ENCODE measurements around the gene UNC5A. TPM values are rescaled to one million over a fixed set of nuclear protein-coding genes. Genes with fewer than 3 reads are reported as not detected.

Gene UNC5A
- total RNA-seq, 1 experiment from 2014 or later, result 10.1 TPM

GRCh38 chr5:176921714-176922113 lies 111.4 kb downstream of the UNC5A start:
- H4K20me1 ChIP-seq (ENCODE audit: insufficient read depth), result no peaks in the 10 kb centered on the region
- no peaks in the 10 kb centered on the region for H3K27me3 ChIP-seq (ENCODE audit: insufficient read depth, low read length)
- H3K4me2 ChIP-seq (ENCODE audit: low read length), result no peak overlapping the region
- no peak overlapping the region for H3K9ac ChIP-seq (ENCODE audit: low read length)
- CTCF ChIA-PET, result no interaction called here
- POLR2A ChIA-PET, result no interaction called here
- RAD21 ChIA-PET (ENCODE audit: low non-redundant PET in 1 of 2, low total read pairs in 2 of 2, uncharacterized antibody in 2 of 2, unreplicated experiment in 2 of 2), result no interaction called here
- no peaks in the 10 kb centered on the region for H3K9me3 ChIP-seq (ENCODE audit: control insufficient read depth in 1 of 2, insufficient read depth in 1 of 2, low read depth in 1 of 2, low read length in 2 of 2)
- intact Hi-C loops (cut with micrococcal nuclease), result no loop called here
- H3K36me3 ChIP-seq (ENCODE audit: control insufficient read depth in 1 of 2, insufficient read depth in 2 of 2, low read length in 2 of 2), result 0 out of 4 replicates have a peak, but pooled peaks cover 0 to 3% of the 10 kb centered on the region in 2 experiments
- H3K79me2 ChIP-seq (ENCODE audit: insufficient read depth, low read length), result no peaks in the 10 kb centered on the region; the same call in 1 of the 2 replicates
- ATAC-seq, result no peak
- no peak overlapping the region for H3K4me3 ChIP-seq (replicated peaks in 1 of 2; ENCODE audit: low read depth in 1 of 2, low read length in 2 of 2)
- TF ChIP-seq ELF1 (IDR thresholded peaks at IDR 0.05; ENCODE audit: borderline replicate concordance, low read depth) (no peak), CEBPB (IDR thresholded peaks at IDR 0.05; ENCODE audit: low read depth) (no peak), YY1 (IDR thresholded peaks at IDR 0.05; ENCODE audit: extremely low read depth, insufficient replicate concordance, low read depth, low read length) (no peak), CTCF (IDR thresholded peaks at IDR 0.05 in 2 of 3, conservative IDR thresholded peaks at IDR 0.05 in 1 of 3; ENCODE audit: borderline replicate concordance in 1 of 3, insufficient read depth in 1 of 3, low read depth in 2 of 3, low read length in 2 of 3) (no peak), SIN3A (IDR thresholded peaks at IDR 0.05; ENCODE audit: low read depth) (no peak), JUND (IDR thresholded peaks at IDR 0.05) (no peak), TCF7L2 (IDR thresholded peaks at IDR 0.05; ENCODE audit: borderline replicate concordance, extremely low read depth, insufficient read depth, insufficient read length) (no peak), EZH2 (IDR thresholded peaks at IDR 0.05) (no peak), ZBTB33 (IDR thresholded peaks at IDR 0.05; ENCODE audit: extremely low read depth, insufficient replicate concordance, low read length) (no peak), POLR2AphosphoS5 (IDR thresholded peaks at IDR 0.05; ENCODE audit: low read depth, low read length) (no peak), ZNF274 (IDR thresholded peaks at IDR 0.05; ENCODE audit: low read depth, low read length) (no peak), SP1 (IDR thresholded peaks at IDR 0.05; ENCODE audit: low read depth) (no peak), FOSL1 (IDR thresholded peaks at IDR 0.05; ENCODE audit: low read depth) (no peak)
- no peak overlapping the region for H3K27ac ChIP-seq (ENCODE audit: low read depth, low read length)
- no peaks in the 10 kb centered on the region for H3K4me1 ChIP-seq (ENCODE audit: control insufficient read depth in 1 of 2, insufficient read depth in 2 of 2, low read length in 2 of 2)
- H2AFZ ChIP-seq (ENCODE audit: low read depth, low read length, poor library complexity, severe bottlenecking), result no peak overlapping the region
- no peak for DNase-seq (ENCODE audit: low read depth, low spot score)
- no TSS peak for BruUV-seq (replicated peaks)
- H3K9me2 ChIP-seq (ENCODE audit: insufficient read depth), result no peaks in the 10 kb centered on the region
